Measurements from ENCODE around the gene C14orf119. TPM values are rescaled to one million over a fixed set of nuclear protein-coding genes. Genes with fewer than 3 reads are reported as not detected.

C14orf119 gene
- total RNA-seq, 1 experiment from 2014 or later = 39.6 TPM

- no peak overlapping the region for H3K4me3 Mint-ChIP-seq (ENCODE audit: unreplicated experiment)
- no peak overlapping the region for H3K27ac Mint-ChIP-seq (ENCODE audit: low read depth, unreplicated experiment)
- ChIA-PET POLR2A (interaction anchor here (0.7 to 4.9 kb wide), 15 partner anchors 10 to 181 kb away, joined by 3 to 78 read pairs (median 5); partner anchors contain the start of genes ACIN1, C14orf119, HOMEZ and SLC7A8), CTCF (interaction anchor here (0.6 to 20.7 kb wide), 46 partner anchors 9 to 700 kb away, joined by 3 to 766 read pairs (median 6); partner anchors contain the start of genes ACIN1, C14orf119, PPP1R3E and SLC7A8)
- peaks cover 21% of the 10 kb centered on the region for H3K4me1 Mint-ChIP-seq (ENCODE audit: insufficient read depth, unreplicated experiment)
- DNase-seq (ENCODE audit: unreplicated experiment) = no peak
- H3K27me3 Mint-ChIP-seq (ENCODE audit: insufficient read depth, unreplicated experiment) = no peaks in the 10 kb centered on the region
- intact Hi-C loops (cut with micrococcal nuclease) = loop anchor here (2.0 kb wide), 1 partner anchor 33 kb away; no protein-coding TSS in a partner anchor
- no peak for TF ChIP-seq CTCF (IDR thresholded peaks at IDR 0.05; ENCODE audit: unreplicated experiment)
- H3K36me3 Mint-ChIP-seq (ENCODE audit: insufficient read depth, unreplicated experiment) = no peaks in the 10 kb centered on the region
- no TSS peak for BruUV-seq (replicated peaks)
- H3K9me3 Mint-ChIP-seq (ENCODE audit: unreplicated experiment) = no peaks in the 10 kb centered on the region
Measured at GRCh38 chr14:23121361-23121771, 26.1 kb downstream of the C14orf119 start.

GRCh38 chr14:23122086-23122485, 26.8 kb downstream of the C14orf119 start:
- intact Hi-C loops (cut with micrococcal nuclease) = no loop called here
- ChIA-PET POLR2A (interaction anchor here (0.7 to 4.9 kb wide), 5 partner anchors 23 to 65 kb away, joined by 4 to 78 read pairs (median 5); partner anchors contain the start of genes ACIN1, C14orf119 and SLC7A8), CTCF (interaction anchor here (0.6 to 20.7 kb wide), 31 partner anchors 8 to 200 kb away, joined by 3 to 766 read pairs (median 6); partner anchors contain the start of gene SLC7A8)
- DNase-seq (ENCODE audit: unreplicated experiment) = no peak
- no peak for TF ChIP-seq CTCF (IDR thresholded peaks at IDR 0.05; ENCODE audit: unreplicated experiment)
- Mint-ChIP-seq H3K9me3 (ENCODE audit: unreplicated experiment) (no peaks in the 10 kb centered on the region), H3K36me3 (ENCODE audit: insufficient read depth, unreplicated experiment) (no peaks in the 10 kb centered on the region), H3K27ac (ENCODE audit: low read depth, unreplicated experiment) (no peak overlapping the region), H3K27me3 (ENCODE audit: insufficient read depth, unreplicated experiment) (no peaks in the 10 kb centered on the region), H3K4me1 (ENCODE audit: insufficient read depth, unreplicated experiment) (peaks cover 21% of the 10 kb centered on the region), H3K4me3 (ENCODE audit: unreplicated experiment) (no peak overlapping the region)
- BruUV-seq (replicated peaks) = no TSS peak

GRCh38 chr14:23123419-23123818, 28.1 kb downstream of the C14orf119 start:
- ChIA-PET CTCF (interaction anchor here (0.6 to 20.7 kb wide), 9 partner anchors 13 to 680 kb away, joined by 3 to 766 read pairs (median 4); partner anchors contain the start of genes BCL2L2 and SLC7A8), POLR2A (interaction anchor here (0.6 to 3.4 kb wide), 11 partner anchors 8 to 183 kb away, joined by 3 to 30 read pairs (median 5); partner anchors contain the start of genes ACIN1, BCL2L2 and C14orf119)
- Mint-ChIP-seq H3K4me3 (ENCODE audit: unreplicated experiment) (no peak overlapping the region), H3K4me1 (ENCODE audit: insufficient read depth, unreplicated experiment) (peaks cover 21% of the 10 kb centered on the region), H3K36me3 (ENCODE audit: insufficient read depth, unreplicated experiment) (no peaks in the 10 kb centered on the region), H3K27me3 (ENCODE audit: insufficient read depth, unreplicated experiment) (no peaks in the 10 kb centered on the region), H3K27ac (ENCODE audit: low read depth, unreplicated experiment) (peak overlapping the region; percentile 13), H3K9me3 (ENCODE audit: unreplicated experiment) (no peaks in the 10 kb centered on the region)
- no TSS peak for BruUV-seq (replicated peaks)
- peak; percentile 84 for DNase-seq (ENCODE audit: unreplicated experiment)
- no peak for TF ChIP-seq CTCF (IDR thresholded peaks at IDR 0.05; ENCODE audit: unreplicated experiment)
- intact Hi-C loops (cut with micrococcal nuclease) = no loop called here

GRCh38 chr14:23124337-23124954, 29.1 kb downstream of the C14orf119 start:
- DNase-seq (ENCODE audit: unreplicated experiment) = no peak
- BruUV-seq (replicated peaks) = no TSS peak
- no peaks in the 10 kb centered on the region for H3K9me3 Mint-ChIP-seq (ENCODE audit: unreplicated experiment)
- POLR2A ChIA-PET = interaction anchor here (0.6 to 3.4 kb wide), 6 partner anchors 11 to 230 kb away, joined by 3 to 30 read pairs (median 4); no protein-coding TSS in a partner anchor
- peak overlapping the region; percentile 13 for H3K27ac Mint-ChIP-seq (ENCODE audit: low read depth, unreplicated experiment)
- no peaks in the 10 kb centered on the region for H3K36me3 Mint-ChIP-seq (ENCODE audit: insufficient read depth, unreplicated experiment)
- no peak overlapping the region for H3K4me3 Mint-ChIP-seq (ENCODE audit: unreplicated experiment)
- intact Hi-C loops (cut with micrococcal nuclease) = no loop called here
- peaks cover 22% of the 10 kb centered on the region for H3K4me1 Mint-ChIP-seq (ENCODE audit: insufficient read depth, unreplicated experiment)
- no peaks in the 10 kb centered on the region for H3K27me3 Mint-ChIP-seq (ENCODE audit: insufficient read depth, unreplicated experiment)
- TF ChIP-seq CTCF (IDR thresholded peaks at IDR 0.05; ENCODE audit: unreplicated experiment) = no peak
- CTCF ChIA-PET = interaction anchor here (0.6 to 20.7 kb wide), 6 partner anchors 23 to 921 kb away, joined by 3 to 766 read pairs (median 19); partner anchors contain the start of gene SLC7A8

Data from MCF 10A (cell line).